IMR-90 (cell line): ENCODE data around the gene GPR158.

Source experiments
- CEBPB ChIP-seq: IDR thresholded peaks from 2 replicates; pipeline ENCODE4 v1.6.1; 2012; ENCODE audit warnings: low read depth, low read length, improper control_type of control experiment
- FOS ChIP-seq: fragments of 150-350 bp; IDR thresholded peaks from 2 replicates; pipeline ENCODE4 v1.6.1; 2016; ENCODE audit warnings: low read depth, low read length
- MAFK ChIP-seq: IDR thresholded peaks from 2 replicates; pipeline ENCODE4 v1.6.1; 2012; ENCODE audit warnings: low read depth, low read length, improper control_type of control experiment
- MAZ ChIP-seq: IDR thresholded peaks from 2 replicates; pipeline ENCODE4 v1.6.1; 2012; ENCODE audit warnings: low read depth, mild to moderate bottlenecking, low read length, improper control_type of control experiment, moderate library complexity, borderline replicate concordance
- MXI1 ChIP-seq: IDR thresholded peaks from 2 replicates; pipeline ENCODE4 v1.6.1; 2012; ENCODE audit warnings: low read depth, mild to moderate bottlenecking, low read length, moderate library complexity, borderline replicate concordance
- NFE2L2 ChIP-seq: fragments of 150-350 bp; IDR thresholded peaks from 2 replicates; pipeline ENCODE4 v1.6.1; 2016; ENCODE audit warnings: low read depth, mild to moderate bottlenecking, low read length
- POLR2A ChIP-seq: IDR thresholded peaks from 2 replicates; pipeline ENCODE4 v1.6.1; 2012; ENCODE audit warnings: mild to moderate bottlenecking, low read depth, low read length
- RFX5 ChIP-seq: IDR thresholded peaks from 2 replicates; pipeline ENCODE4 v1.8.0; 2012; ENCODE audit warnings: low read depth, mild to moderate bottlenecking, low read length, moderate library complexity
- TF ChIP-seq, protein P1 (sequence below): conservative IDR thresholded peaks from 2 replicates; pipeline ENCODE4 v1.5.1; 2012; ENCODE audit warnings: mild to moderate bottlenecking, low read depth, low read length, improper control_type of control experiment
- TF ChIP-seq, protein P2 (sequence below): fragments of 150-350 bp; IDR thresholded peaks from 2 replicates; pipeline ENCODE4 v1.6.1; 2017; ENCODE audit warnings: mild to moderate bottlenecking, antibody characterized with exemption, low read length, low read depth

DNA sequence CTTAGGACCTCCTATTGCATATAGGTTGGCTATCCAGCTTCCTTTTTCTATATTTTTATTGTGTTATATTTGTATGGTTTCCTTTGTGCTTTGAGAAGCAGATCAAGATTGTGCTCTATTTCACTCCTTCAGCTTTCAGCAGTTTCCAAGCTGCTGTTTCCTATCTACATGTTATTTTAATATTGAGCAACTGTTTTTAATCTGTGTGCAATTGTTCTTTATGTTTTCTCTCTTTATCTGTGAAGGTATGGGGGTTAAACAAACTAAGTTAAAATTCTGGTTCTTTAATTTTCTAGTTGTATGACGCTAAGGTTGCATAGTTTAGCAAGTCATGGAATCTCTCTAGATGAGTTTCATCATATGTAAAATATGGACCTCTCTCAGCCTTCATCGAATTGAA, 251.0 kb downstream of the GPR158 start:
- TF ChIP-seq MAFK, result no peak
- TF ChIP-seq, protein P1, sequence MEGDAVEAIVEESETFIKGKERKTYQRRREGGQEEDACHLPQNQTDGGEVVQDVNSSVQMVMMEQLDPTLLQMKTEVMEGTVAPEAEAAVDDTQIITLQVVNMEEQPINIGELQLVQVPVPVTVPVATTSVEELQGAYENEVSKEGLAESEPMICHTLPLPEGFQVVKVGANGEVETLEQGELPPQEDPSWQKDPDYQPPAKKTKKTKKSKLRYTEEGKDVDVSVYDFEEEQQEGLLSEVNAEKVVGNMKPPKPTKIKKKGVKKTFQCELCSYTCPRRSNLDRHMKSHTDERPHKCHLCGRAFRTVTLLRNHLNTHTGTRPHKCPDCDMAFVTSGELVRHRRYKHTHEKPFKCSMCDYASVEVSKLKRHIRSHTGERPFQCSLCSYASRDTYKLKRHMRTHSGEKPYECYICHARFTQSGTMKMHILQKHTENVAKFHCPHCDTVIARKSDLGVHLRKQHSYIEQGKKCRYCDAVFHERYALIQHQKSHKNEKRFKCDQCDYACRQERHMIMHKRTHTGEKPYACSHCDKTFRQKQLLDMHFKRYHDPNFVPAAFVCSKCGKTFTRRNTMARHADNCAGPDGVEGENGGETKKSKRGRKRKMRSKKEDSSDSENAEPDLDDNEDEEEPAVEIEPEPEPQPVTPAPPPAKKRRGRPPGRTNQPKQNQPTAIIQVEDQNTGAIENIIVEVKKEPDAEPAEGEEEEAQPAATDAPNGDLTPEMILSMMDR, result no peak
- TF ChIP-seq, protein P2, sequence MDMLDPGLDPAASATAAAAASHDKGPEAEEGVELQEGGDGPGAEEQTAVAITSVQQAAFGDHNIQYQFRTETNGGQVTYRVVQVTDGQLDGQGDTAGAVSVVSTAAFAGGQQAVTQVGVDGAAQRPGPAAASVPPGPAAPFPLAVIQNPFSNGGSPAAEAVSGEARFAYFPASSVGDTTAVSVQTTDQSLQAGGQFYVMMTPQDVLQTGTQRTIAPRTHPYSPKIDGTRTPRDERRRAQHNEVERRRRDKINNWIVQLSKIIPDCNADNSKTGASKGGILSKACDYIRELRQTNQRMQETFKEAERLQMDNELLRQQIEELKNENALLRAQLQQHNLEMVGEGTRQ, result no peak
- TF ChIP-seq MAZ, result no peak
- TF ChIP-seq FOS, result no peak
- no peak for TF ChIP-seq POLR2A
- TF ChIP-seq MXI1, result no peak
- TF ChIP-seq CEBPB, result no peak
- TF ChIP-seq RFX5, result no peak
- TF ChIP-seq NFE2L2, result no peak
